GM12878 (cell line): Measurements from ENCODE around the gene AMPD3.

Experiments used
- CHD2 ChIP-seq: IDR thresholded peaks from 2 replicates; pipeline ENCODE4 v1.6.1; 2011; ENCODE audit warnings: low read depth, low read length, improper control_type of control experiment, borderline replicate concordance
- E2F8 ChIP-seq: fragments of 450-650 bp; IDR thresholded peaks from 2 replicates; pipeline ENCODE4 v1.6.1; 2018; ENCODE audit warnings: mild to moderate bottlenecking, low read depth, moderate library complexity; ENCODE audit not compliant: partially characterized antibody
- EP300 ChIP-seq, 2 experiments: fragments of 150-350 bp in 1 of 2; IDR thresholded peaks; 2 replicates each; pipeline ENCODE4 v1.6.1; 2011 to 2012; ENCODE audit warnings: low read depth in 2 of 2, low read length in 2 of 2, borderline replicate concordance in 1 of 2, improper control_type of control experiment in 1 of 2, inconsistent platforms in 1 of 2; ENCODE audit not compliant: control insufficient read depth in 1 of 2
- EZH2 ChIP-seq: IDR thresholded peaks from 2 replicates; pipeline ENCODE4 v1.6.1; 2012; ENCODE audit warnings: low read depth, mild to moderate bottlenecking, control low read depth, inconsistent platforms, low read length, borderline replicate concordance; ENCODE audit not compliant: control insufficient read depth
- FOXM1 ChIP-seq: IDR thresholded peaks from 2 replicates; pipeline ENCODE4 v1.6.1; 2012; ENCODE audit warnings: low read depth, mild to moderate bottlenecking, inconsistent platforms, low read length, moderate library complexity
- MAX ChIP-seq: IDR thresholded peaks from 2 replicates; pipeline ENCODE4 v1.6.1; 2012; ENCODE audit warnings: low read depth, low read length, improper control_type of control experiment
- NFIC ChIP-seq: IDR thresholded peaks from 2 replicates; pipeline ENCODE4 v1.6.1; 2012; ENCODE audit warnings: low read depth, mild to moderate bottlenecking, inconsistent platforms, low read length, moderate library complexity
- POLR2A ChIP-seq: IDR thresholded peaks from 2 replicates; pipeline ENCODE4 v1.6.1; 2011; ENCODE audit warnings: low read depth, mild to moderate bottlenecking, low read length
- POLR2AphosphoS5 ChIP-seq: IDR thresholded peaks from 2 replicates; pipeline ENCODE4 v1.6.1; 2011; ENCODE audit warnings: mild to moderate bottlenecking, low read length, inconsistent platforms
- PRDM15 ChIP-seq: fragments of 450-650 bp; formaldehyde crosslinking; IDR thresholded peaks from 2 replicates; pipeline ENCODE4 v1.4.0; 2020; ENCODE audit warnings: mild to moderate bottlenecking, moderate library complexity
- RAD21 ChIP-seq: IDR thresholded peaks from 2 replicates; pipeline ENCODE4 v1.6.1; 2011; ENCODE audit warnings: mild to moderate bottlenecking, low read depth, low read length, moderate library complexity; ENCODE audit not compliant: insufficient read depth
- SUZ12 ChIP-seq: fragments of 200-600 bp; sonication (generic); IDR thresholded peaks from one replicate; pipeline ENCODE4 v1.6.1; 2018; ENCODE audit warnings: antibody characterized with exemption, mild to moderate bottlenecking; ENCODE audit not compliant: unreplicated experiment
- TARDBP ChIP-seq: IDR thresholded peaks from 2 replicates; pipeline ENCODE4 v1.6.1; 2016; ENCODE audit warnings: borderline replicate concordance
- ZNF592 ChIP-seq: fragments of 450-650 bp; IDR thresholded peaks from 2 replicates; pipeline ENCODE4 v1.6.1; 2017; ENCODE audit warnings: mild to moderate bottlenecking, moderate library complexity

- TF ChIP-seq POLR2A = no peak
- TF ChIP-seq MAX = no peak
- no peak for TF ChIP-seq E2F8
- TF ChIP-seq POLR2AphosphoS5 = no peak
- no peak for TF ChIP-seq CHD2
- no peak for TF ChIP-seq EZH2
- TF ChIP-seq EP300 (IDR thresholded peaks at IDR 0.05; ENCODE audit: borderline replicate concordance in 1 of 2, control insufficient read depth in 1 of 2, low read depth in 2 of 2, low read length in 2 of 2) = no peak
- no peak for TF ChIP-seq SUZ12
- TF ChIP-seq NFIC = no peak
- no peak for TF ChIP-seq PRDM15 (CRISPR knock-in tag)
- TF ChIP-seq RAD21 = no peak
- no peak for TF ChIP-seq FOXM1
- TF ChIP-seq TARDBP = no peak
- TF ChIP-seq ZNF592 = no peak
These were observed 33.3 kb downstream of the AMPD3 start for GRCh38 chr11:10488121-10488933.
